ENCODE data around the gene SCYGR3. TPM values are rescaled to one million over a fixed set of nuclear protein-coding genes. Genes with fewer than 3 reads are reported as not detected.
"Not testable (repeated sequence)": the region's sequence is repeated elsewhere in the genome, so short reads cannot be mapped to it uniquely, and the experiment has no call there.

The SCYGR3 gene
- polyA plus RNA-seq, 4 donors: not detected

DNA sequence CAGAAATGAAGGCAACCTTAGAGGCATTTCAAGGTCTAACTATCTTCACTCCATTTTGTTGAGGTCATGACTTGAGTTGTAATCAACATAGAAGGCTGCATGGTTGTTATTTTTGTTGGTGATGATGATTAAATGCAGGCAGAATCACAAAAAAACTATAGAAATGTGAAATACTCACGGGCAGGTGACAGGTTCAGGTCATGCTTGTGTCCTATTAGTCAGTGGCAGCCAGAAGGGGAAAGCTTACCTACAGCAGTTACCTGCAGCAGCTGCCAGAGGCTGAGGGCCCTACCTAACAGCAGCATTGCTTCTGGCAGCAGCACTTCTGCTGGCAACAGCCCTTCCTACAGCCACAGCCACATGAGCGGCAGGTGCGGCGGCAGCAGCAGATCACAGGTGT, 394 bp downstream of the SCYGR3 start:
- DNase-seq (ENCODE audit: low read depth in 4 of 4, low spot score in 3 of 4): no peak

DNA sequence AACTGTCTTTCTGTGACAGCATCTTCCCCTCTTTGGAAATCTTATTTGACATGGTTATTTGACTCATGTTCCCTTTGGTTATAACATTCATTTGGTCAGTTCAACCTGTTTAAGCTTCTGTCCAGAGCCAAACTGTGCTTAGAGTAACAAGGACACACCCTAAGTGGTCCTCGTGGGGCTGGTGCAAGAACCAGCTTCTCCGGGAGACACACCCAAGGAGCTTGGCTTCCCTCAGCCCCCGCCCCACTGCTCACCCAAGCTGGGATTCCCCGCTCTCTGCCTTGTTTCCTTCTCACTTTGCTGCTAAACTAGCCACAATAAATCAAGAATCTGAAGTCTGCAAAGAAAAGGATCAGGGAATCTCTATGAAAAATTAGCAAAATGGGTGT, 1.4 kb downstream of the SCYGR3 start:
- no peak for DNase-seq (ENCODE audit: low read depth in 4 of 4, low spot score in 3 of 4)

DNA sequence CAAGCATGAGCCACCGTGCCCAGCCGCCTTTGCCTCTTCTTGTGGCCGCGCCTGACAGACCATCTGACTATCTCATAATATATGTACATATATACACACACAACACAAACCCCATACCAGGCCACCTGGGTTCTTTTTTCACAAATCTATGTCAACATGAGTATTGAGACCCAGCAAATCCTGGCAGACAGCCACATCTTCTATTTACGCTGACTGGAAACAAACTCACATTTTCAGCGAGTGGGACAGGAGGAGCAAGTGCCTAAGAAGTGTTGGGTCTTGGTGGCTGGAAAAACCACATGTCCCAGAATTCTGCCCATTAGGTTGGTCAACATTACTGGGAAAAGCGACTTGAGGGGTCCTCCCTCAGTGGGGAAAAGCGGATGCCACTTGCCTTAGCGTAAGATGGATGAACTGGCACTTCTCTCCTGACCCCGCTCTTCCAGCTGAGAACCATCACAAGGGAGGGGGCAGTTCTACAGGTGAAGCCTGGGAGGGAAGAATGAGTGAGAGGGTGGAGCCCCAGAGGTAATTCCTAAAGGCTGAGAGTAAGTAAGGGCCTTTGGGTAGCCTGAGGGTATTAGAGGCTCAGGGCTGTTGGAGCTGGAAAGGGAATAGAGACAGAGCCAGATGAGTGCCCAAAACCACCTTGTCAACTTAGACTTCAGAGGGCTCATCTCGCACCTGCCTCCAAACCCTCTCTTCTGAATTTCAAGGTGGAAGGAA, 1.9 kb downstream of the SCYGR3 start:
- DNase-seq (ENCODE audit: low read depth in 4 of 4, low spot score in 3 of 4): no peak

DNA sequence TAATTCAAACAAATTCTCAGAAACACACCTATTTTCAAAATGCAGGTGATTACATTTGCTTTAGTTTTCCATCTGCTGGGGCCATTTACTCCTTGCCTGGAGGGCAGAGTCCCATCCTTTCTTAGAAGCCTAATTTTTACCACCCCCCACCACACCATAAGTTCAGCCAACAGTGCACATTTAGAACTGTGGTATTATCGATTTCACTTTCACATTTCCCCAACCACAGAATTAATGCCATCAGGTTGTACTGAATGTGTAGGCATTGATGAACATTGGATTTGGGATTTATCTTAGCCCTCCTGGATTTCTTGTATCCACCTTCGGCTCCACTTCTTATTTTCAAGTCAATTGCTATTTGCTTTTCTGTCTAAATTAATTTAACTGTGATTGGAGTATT, 4.5 kb downstream of the SCYGR3 start:
- DNase-seq (ENCODE audit: low read depth in 4 of 4, low spot score in 3 of 4): no peak

DNA sequence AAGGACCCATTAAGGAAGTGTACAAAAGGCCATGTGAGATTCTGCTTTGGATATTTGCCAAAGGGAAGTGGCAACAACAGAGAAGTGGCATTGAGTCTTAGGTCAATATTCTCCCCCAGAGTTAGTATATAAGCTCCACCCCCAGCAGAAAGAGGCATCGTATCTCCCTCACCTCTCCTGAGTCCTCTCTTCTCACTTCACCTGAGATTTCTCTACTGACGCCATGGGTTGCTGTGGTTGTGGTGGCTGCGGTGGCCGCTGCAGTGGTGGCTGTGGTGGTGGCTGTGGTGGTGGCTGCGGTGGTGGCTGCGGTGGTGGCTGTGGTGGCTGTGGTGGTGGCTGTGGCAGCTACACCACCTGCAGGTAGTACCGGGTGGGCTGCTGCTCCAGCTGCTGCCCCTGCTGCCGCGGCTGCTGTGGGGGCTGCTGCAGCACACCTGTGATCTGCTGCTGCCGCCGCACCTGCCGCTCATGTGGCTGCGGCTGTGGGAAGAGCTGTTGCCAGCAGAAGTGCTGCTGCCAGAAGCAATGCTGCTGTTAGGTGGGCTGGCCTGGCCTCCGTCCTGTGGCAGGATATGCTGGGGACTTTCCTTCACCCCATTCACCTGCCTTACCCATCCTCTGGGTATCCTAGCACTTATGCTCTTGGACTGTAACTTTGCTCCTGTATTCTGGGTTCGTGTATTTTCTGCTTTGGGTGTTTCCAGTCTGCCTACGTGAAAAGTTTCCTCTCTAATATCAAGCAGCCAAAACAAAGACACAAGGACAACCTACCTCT, 5.9 kb downstream of the SCYGR3 start:
- no peak for DNase-seq (ENCODE audit: low read depth in 4 of 4, low spot score in 3 of 4)

DNA sequence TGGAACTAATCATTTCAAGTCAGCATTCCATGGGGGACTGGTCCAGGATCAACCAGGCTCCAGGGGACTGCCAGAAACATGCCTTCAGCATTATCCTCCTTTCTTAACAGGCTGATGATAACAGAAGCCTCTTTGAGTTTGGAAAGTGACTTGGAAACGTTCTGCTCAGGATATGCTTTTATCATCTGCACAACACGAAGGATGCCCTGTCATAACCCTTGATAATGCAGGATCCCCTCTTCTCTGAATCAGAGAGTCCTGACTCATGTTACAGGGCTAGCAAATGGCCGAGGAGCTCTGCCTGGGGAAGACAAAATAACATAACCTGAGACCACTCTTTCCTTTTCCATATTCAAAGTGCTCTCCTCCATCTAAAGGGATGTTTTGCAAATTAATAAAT, 6.7 kb downstream of the SCYGR3 start:
- DNase-seq (ENCODE audit: low read depth in 4 of 4, low spot score in 3 of 4): no peak

DNA sequence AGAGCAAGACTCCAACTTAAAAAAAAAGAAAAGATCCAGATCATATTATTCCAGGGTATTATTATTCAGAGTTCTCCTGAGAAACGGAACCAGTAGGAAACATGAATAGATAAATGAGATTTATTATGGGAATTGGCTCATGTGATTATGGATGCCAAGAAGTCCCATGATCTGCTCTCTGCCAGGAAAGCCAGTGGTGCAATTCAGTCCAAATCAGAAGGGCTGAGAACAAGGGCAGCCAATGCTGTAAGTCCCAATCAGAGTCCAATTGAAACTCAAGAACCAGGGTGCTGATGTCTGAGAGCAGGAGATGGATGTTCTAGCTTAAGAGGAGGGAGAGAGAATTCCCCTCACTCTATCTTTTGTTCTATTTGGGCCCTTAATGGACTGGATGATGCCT, 8.2 kb downstream of the SCYGR3 start:
- no peak for DNase-seq (ENCODE audit: low read depth in 4 of 4, low spot score in 3 of 4)

DNA sequence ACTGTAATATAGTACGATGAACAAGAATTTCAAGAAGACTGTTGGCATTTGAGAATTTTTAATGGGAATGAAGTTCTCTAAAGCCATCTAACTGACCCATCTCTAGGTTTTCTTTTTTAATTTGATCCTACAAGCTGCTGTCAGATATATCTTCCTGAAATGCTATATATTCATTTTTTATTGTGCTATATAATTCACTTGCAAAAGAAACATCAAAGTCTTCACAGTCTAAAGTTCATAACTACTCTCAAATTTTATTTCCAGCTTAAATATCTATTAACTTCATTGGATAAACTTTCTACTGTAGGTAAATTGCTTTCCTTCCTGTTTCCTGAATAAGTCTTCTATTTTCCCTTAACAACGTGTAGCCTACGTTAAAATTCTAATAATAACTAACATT, 12.3 kb downstream of the SCYGR3 start:
- no peak for DNase-seq (ENCODE audit: low read depth in 4 of 4, low spot score in 3 of 4)

DNA sequence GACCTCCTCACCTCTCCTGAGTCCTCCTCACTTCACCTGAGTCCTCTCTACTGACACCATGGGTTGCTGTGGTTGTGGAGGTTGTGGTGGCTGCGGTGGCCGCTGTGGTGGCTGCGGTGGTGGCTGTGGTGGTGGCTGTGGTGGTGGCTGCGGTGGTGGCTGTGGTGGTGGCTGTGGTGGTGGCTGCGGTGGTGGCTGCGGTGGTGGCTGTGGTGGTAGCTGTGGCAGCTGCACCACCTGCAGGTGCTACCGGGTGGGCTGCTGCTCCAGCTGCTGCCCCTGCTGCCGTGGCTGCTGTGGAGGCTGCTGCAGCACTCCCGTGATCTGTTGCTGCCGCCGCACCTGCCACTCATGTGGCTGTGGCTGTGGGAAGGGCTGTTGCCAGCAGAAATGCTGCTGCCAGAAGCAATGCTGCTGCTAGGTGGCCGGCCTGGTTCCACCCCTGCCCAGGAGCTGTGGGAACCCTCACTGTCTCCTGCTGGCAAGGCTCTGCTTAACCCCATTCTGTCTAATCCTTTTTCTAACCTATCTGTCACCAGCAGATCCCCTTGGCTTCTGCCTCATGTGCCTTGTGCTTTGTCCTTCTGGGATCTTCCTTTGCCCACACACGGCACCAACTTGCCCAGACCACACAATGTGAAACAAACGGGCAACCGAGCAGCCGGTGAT, 15.7 kb downstream of the SCYGR3 start, which contains the start of gene SCYGR2:
SCYGR2 (plus strand) TSS at position 59 of the 669 bp plus-strand sequence; CDS start at position 59, 0 bp downstream.
- DNase-seq (ENCODE audit: low read depth in 4 of 4, low spot score in 3 of 4): not testable (repeated sequence)

DNA sequence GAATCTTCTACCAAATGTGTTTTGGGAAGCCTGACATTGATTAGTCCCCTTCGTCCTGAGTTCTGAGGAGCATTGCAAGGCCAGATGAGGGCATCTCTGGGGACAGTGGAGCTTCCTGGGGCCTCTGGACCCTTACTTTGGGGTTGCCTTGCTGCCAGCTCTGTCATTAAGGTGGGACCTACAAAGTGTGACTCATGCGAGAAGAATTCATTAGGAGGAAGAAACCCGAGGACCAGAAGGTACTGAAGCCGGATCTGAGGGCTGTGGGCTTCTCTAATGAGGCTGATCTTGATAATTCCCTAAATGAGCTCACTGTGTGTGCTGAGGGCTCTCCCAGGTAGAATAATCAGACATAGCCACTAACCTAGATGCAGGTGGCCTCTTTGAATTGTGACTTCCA, 16.6 kb downstream of the SCYGR3 start:
- DNase-seq (ENCODE audit: low read depth in 4 of 4, low spot score in 3 of 4): no peak

DNA sequence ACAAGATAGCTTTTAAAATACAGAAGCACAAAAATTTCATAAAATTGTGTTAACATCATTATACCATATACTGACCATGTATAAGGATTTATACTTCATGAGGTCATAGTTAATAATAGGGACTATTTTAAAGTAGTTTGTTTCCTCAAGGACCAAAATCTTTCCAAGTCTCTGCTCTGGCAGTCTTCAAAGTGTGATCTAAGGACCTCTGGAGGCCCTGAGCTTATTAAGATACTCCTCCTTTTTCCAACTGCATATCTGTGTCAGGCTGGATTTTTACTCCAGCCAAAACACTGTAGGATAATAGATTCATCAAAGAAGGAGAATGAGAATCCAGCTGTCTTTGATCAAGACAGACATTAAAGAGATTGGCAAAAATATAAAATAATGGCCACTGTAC, 17.6 kb downstream of the SCYGR3 start:
- no peak for DNase-seq (ENCODE audit: low read depth in 4 of 4, low spot score in 3 of 4)

DNA sequence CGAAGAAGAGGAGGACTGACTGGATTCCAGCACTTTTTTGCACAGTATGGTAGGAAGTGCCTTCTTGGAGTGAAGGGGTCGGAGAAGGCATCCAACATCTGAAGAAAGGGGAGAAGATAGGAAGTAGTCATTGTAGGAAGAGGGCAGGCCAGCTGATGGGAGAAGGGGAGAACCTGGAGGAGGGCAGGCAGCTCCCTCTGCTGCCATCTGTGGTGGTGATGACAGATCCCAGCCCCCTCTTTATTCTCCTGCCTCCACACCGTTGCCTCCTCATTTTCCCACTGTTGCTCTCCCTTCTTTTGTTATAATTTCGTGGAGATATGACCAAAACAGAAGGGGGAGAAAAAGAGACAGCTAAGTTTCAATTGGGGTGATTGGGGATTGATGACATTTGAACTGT, 18.8 kb downstream of the SCYGR3 start:
- no peak for DNase-seq (ENCODE audit: low read depth in 4 of 4, low spot score in 3 of 4)

DNA sequence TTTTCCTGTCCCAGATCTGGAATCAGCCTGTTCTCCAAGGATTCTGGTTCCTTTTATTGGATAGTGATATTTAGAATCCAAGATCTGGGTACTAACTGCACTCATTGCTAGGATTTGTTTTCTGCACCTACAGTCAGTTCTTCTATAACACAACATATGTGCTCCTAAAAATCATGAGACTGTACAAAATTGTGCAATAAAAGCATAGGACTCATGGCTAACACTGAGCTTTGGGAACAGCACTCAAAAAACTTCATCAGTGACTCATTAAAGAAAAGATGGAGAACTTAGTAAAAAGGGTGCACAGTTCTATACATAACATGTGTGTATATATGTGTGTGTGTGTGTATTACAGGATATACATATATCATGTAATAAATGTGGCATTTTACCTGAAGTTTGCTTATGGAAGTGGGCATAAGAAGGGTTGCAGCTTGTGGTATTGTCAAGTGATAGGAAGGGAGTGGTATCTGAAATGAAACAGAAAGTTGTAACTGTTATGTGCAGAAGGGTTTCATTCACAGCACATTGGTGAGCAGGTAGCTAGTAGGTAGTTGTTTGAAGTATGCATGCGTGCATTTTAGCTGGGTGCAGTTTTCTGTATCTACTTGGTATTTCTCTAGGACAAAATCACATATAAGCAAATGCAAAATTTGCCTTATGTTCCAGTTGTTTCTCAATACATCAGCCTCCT, 21.8 kb downstream of the SCYGR3 start:
- DNase-seq (ENCODE audit: low read depth in 4 of 4, low spot score in 3 of 4): no peak

DNA sequence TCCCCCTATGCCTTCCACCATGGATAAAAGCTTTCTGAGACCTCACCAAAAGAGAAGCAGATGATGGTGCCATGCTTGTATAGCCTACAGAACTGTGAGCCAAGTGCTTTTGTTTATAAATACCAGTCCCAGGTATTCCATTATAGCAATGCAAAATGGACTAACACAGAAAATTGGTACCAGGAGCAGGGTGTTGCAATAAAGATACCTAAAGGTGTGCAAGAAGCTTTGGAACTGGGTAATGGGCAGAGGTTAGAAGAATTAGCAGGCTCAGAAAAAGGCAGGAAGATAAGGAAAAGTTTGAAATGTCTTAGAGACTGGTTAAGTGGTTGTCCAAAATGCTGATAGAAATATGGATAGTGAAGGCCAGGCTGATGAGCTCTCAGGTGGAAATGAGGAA, 32.3 kb downstream of the SCYGR3 start:
- no peak for DNase-seq (ENCODE audit: low read depth in 4 of 4, low spot score in 3 of 4)

DNA sequence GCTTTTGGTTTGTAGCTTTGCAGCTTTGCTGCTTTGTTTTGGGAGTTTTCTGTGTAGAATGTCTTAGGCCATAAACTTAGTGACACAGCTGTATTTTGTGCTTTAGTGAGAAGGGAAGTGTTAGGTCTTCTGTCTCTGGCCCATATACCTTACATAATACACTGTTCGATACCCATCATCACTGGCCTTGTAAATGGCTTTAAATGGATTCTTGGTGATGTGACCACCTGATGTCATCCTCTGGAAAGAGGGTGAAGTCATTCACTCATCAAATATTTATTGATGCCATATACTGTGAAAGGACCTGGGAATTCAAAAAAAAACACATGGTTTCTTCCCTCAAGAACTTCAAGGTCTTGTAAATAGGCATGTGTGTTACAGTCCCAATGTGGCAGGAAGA, 34.8 kb downstream of the SCYGR3 start:
- DNase-seq (ENCODE audit: low read depth in 4 of 4, low spot score in 3 of 4): no peak

DNA sequence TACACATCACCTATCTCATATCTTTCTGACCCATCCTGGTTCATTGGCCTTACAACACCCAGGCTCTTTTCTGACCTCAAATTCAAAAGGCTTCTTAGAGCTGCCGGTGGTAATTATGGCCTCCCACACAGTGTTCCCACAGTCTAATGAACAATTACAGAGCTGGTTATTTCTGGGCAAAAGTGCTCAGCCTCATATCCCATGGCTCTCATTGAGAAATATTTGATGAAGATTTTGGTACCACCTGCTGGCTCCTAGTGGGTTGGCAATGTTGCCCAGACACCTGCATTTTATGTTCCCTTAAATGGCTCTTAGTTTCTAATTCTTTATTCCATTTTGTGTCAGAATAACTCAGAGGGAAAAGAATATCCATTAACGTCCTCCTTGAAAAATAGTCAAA, 36.0 kb downstream of the SCYGR3 start:
- no peak for DNase-seq (ENCODE audit: low read depth in 4 of 4, low spot score in 3 of 4)

DNA sequence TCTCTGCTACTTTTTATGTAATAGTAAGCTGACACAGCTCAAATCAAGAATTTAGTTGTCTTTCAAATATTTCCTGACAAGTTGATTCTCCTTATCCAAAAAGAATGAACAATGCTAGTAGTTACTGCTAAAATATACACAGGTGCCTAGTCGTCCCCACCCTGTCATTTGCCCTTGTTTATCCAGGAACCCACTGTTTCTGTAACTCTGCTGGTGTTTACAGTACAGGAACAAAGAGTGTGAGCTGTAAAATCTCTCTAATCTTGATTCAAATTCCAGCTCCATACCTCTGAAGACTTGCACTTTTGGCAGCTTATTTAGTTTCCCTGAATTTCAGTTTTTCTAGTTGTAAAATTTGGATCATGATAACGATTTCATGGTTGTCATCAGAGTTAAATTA, 37.1 kb downstream of the SCYGR3 start:
- DNase-seq (ENCODE audit: low read depth in 4 of 4, low spot score in 3 of 4): no peak

DNA sequence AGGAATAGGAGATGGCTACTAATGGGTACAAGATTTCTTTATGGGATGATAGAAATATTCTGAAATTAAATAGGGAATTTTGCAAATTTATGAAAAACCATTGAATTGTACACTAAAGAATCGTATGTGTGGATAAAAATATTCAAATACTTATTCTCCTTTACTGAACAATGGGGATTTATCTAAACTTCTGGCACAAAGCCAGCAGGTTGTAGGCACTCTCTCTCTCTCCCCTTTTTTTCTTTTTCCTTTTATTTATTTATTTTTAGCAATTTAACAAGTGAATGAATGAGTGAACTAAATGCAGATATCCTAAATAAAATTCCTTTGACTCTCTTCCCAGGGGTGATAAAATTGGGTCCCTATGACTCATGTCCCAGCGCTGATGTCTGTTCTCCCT, 37.8 kb downstream of the SCYGR3 start:
- no peak for DNase-seq (ENCODE audit: low read depth in 4 of 4, low spot score in 3 of 4)

DNA sequence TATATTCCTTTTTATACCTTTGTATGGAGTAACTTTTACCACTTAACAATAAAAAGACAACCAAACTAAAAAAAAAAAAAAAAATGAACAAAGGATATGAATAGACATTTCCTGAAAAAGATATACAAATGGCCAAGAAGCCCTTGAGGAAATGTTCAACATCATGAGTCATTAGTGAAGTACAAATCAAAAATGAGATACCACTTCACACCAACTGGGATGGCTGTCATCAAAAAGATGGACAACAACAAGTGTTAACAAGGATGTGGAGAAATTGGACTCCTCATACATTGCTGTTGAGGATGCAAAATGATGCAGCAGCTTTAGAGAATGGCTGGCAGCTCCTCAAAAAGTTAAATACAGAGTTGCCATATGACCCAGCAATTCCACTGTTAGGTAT, 38.5 kb downstream of the SCYGR3 start:
- DNase-seq (ENCODE audit: low read depth in 4 of 4, low spot score in 3 of 4): no peak

DNA sequence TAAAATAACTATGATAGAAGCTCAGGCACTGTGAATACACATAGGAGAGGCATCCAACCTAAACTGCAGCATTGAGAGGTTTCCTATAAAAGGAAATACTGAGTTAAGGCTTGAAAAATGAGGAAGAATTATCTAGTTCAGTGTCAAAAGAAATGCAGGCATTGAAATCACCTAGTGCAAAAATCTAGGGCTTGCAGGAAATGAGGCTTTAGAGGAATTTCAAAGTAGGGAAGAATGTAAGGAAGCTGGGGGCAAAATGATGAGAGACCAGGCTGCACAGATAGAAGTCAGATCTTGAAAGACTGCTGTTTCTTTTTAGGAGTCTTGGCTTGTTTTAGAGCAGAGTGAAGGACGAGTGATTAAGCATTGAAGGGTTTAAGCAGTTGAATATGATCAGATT, 44.0 kb downstream of the SCYGR3 start:
- DNase-seq (ENCODE audit: low read depth in 4 of 4, low spot score in 3 of 4): no peak

DNA sequence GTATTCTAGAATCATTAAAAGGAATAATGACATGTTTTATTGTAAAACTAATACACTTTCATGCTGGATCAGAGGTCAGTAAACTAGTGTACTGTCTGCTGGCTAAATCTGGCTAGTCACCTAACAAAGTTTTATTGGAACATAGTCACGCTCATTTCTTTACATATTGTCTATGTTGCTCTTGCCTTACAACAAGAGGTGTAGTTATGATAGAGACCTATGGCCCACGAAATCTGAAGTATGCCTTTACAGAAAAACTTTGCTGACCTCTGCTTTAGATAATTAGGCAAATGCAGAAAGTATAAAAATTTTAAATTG, 45.8 kb downstream of the SCYGR3 start:
- no peak for DNase-seq (ENCODE audit: low read depth in 4 of 4, low spot score in 3 of 4)
